ENCODE results near the gene APOBEC3H. TPM values are rescaled to one million over a fixed set of nuclear protein-coding genes. Genes with fewer than 3 reads are reported as not detected.
A peak's percentile ranks its signal among the peaks of the same experiment; 100 is the strongest.

The APOBEC3H gene
- total and polyA plus RNA-seq, 10 donors, result 0.70 to 3.8 (median 2.2) TPM; not detected in 1

GRCh38 chr22:39123751-39124581 is 26.9 kb downstream of the APOBEC3H start:
- H3K27ac ChIP-seq, result no peak overlapping the region
- H3K4me3 ChIP-seq, result no peak overlapping the region
- 28 to 37% (median 34%) methylated on average over 30 to 33 of the region's 33 CpGs for WGBS, 5 donors
- intact Hi-C loops (cut with DNase I; ENCODE audit: low total_unique reads), result loop anchor here (5.0 kb wide), 1 partner anchor 197 kb away; no protein-coding TSS in a partner anchor
- no peaks in the 10 kb centered on the region for H3K27me3 ChIP-seq (replicated peaks in 1 of 7)
- peak; percentile 74 for DNase-seq
- no peaks in the 10 kb centered on the region for H3K9me3 ChIP-seq
- TF ChIP-seq POLR2A (IDR thresholded peaks at IDR 0.05), result no peak
- TF ChIP-seq CTCF (IDR thresholded peaks at IDR 0.05 in 8 of 11, conservative IDR thresholded peaks at IDR 0.05 in 3 of 11), result no peak
- TF ChIP-seq POLR2AphosphoS5 (IDR thresholded peaks at IDR 0.05), result no peak
- H3K36me3 ChIP-seq, result no peaks in the 10 kb centered on the region
- H3K4me1 ChIP-seq, result peaks cover 0 to 20% (median 8%) of the 10 kb centered on the region in 6 donors

GRCh38 chr22:39125622-39126021 is 28.6 kb downstream of the APOBEC3H start:
- Histone ChIP-seq H3K36me3 (peaks cover 0 to 10% (median 0%) of the 10 kb centered on the region in 6 donors), H3K4me3 (no peak overlapping the region), H3K27ac (no peak overlapping the region), H3K4me1 (peaks cover 0 to 20% (median 8%) of the 10 kb centered on the region in 6 donors), H3K9me3 (no peaks in the 10 kb centered on the region), H3K27me3 (replicated peaks in 1 of 7) (no peaks in the 10 kb centered on the region)
- TF ChIP-seq CTCF (IDR thresholded peaks at IDR 0.05 in 8 of 11, conservative IDR thresholded peaks at IDR 0.05 in 3 of 11) (no peak), POLR2A (IDR thresholded peaks at IDR 0.05) (no peak), POLR2AphosphoS5 (IDR thresholded peaks at IDR 0.05) (no peak)
- intact Hi-C loops (cut with DNase I; ENCODE audit: low total_unique reads), result no loop called here
- DNase-seq, result no peak
- 88 to 99% (median 93%) methylated on average over 5 of the region's 5 CpGs for WGBS, 5 donors

- no peaks in the 10 kb centered on the region for H3K27me3 ChIP-seq (replicated peaks in 1 of 7)
- WGBS, 5 donors, result 83 to 95% (median 88%) methylated on average over 6 of the region's 6 CpGs
- H3K9me3 ChIP-seq, result no peaks in the 10 kb centered on the region
- H3K27ac ChIP-seq, result no peak overlapping the region
- DNase-seq, result peak; percentile 56
- no peak overlapping the region for H3K4me3 ChIP-seq
- TF ChIP-seq POLR2A (IDR thresholded peaks at IDR 0.05), result no peak
- peak in 2 of 3 donors; percentile 10 to 16 for TF ChIP-seq POLR2AphosphoS5 (IDR thresholded peaks at IDR 0.05)
- TF ChIP-seq CTCF (IDR thresholded peaks at IDR 0.05 in 8 of 11, conservative IDR thresholded peaks at IDR 0.05 in 3 of 11), result no peak
- H3K4me1 ChIP-seq, result peaks cover 0 to 31% (median 11%) of the 10 kb centered on the region in 6 donors
- peaks cover 0 to 39% (median 13%) of the 10 kb centered on the region in 6 donors for H3K36me3 ChIP-seq
- intact Hi-C loops (cut with DNase I; ENCODE audit: low total_unique reads), result no loop called here
Measured at GRCh38 chr22:39128508-39128907, 31.5 kb downstream of the APOBEC3H start.

GRCh38 chr22:39129081-39129480 is 32.0 kb downstream of the APOBEC3H start:
- 77 to 95% (median 86%) methylated on average over 4 of the region's 4 CpGs for WGBS, 5 donors
- no peak for DNase-seq
- Histone ChIP-seq H3K27ac (no peak overlapping the region), H3K27me3 (replicated peaks in 1 of 7) (no peaks in the 10 kb centered on the region), H3K9me3 (no peaks in the 10 kb centered on the region), H3K4me1 (peaks cover 0 to 25% (median 9%) of the 10 kb centered on the region in 6 donors), H3K4me3 (no peak overlapping the region), H3K36me3 (peaks cover 0 to 45% (median 19%) of the 10 kb centered on the region in 6 donors)
- intact Hi-C loops (cut with DNase I; ENCODE audit: low total_unique reads), result no loop called here
- no peak for TF ChIP-seq POLR2A (IDR thresholded peaks at IDR 0.05)
- no peak for TF ChIP-seq POLR2AphosphoS5 (IDR thresholded peaks at IDR 0.05)
- no peak for TF ChIP-seq CTCF (IDR thresholded peaks at IDR 0.05 in 8 of 11, conservative IDR thresholded peaks at IDR 0.05 in 3 of 11)
